ENCODE results near the gene DENND2D. TPM values are rescaled to one million over a fixed set of nuclear protein-coding genes. Genes with fewer than 3 reads are reported as not detected.

Gene DENND2D
- total and polyA plus RNA-seq, 2 donors (not counting 1 experiment from before 2014, with no cell fraction given): 48.0 to 111 TPM

- H3K4me3 Mint-ChIP-seq: peak overlapping the region; percentile 48
- no peaks in the 10 kb centered on the region for H3K9me3 Mint-ChIP-seq (ENCODE audit: insufficient read depth)
- H3K4me1 Mint-ChIP-seq: peaks cover 75% of the 10 kb centered on the region
- Histone ChIP-seq H3K9ac (ENCODE audit: low read length) (no peak overlapping the region), H3K36me3 (replicated peaks in 1 of 2; ENCODE audit: control extremely low read depth in 1 of 2, control insufficient read depth in 1 of 2, extremely low read depth in 1 of 2, insufficient read depth in 2 of 2, low read length in 1 of 2) (no peaks in the 10 kb centered on the region), H3K79me2 (ENCODE audit: control insufficient read depth, insufficient read depth, low read length) (peaks cover 19% of the 10 kb centered on the region), H4K20me1 (ENCODE audit: control insufficient read depth, insufficient read depth, low read length, poor library complexity, severe bottlenecking) (no peaks in the 10 kb centered on the region), H3K27me3 (replicated peaks in 1 of 4; ENCODE audit: control extremely low read depth in 1 of 4, control insufficient read depth in 3 of 4, insufficient read depth in 4 of 4, low read length in 3 of 4) (no peaks in the 10 kb centered on the region), H3K4me1 (ENCODE audit: control insufficient read depth in 2 of 2, insufficient read depth in 2 of 2, low read length in 2 of 2) (peaks cover 76 to 79% of the 10 kb centered on the region in 2 donors), H3K27ac (ENCODE audit: low read length in 2 of 2) (peak overlapping the region; percentile 15 to 71), H3K4me3 (ENCODE audit: control extremely low read depth in 1 of 5, extremely low read depth in 1 of 5, insufficient read depth in 1 of 5, low read depth in 2 of 5, low read length in 4 of 5) (no peak overlapping the region), H3K9me3 (ENCODE audit: control extremely low read depth in 1 of 3, control insufficient read depth in 2 of 3, insufficient read depth in 1 of 3, low read length in 2 of 3) (peaks cover 0 to 5% (median 4%) of the 10 kb centered on the region in 3 donors), H2AFZ (ENCODE audit: insufficient read depth, low read depth, low read length, poor library complexity, severe bottlenecking) (peak overlapping the region; percentile 49), H3K4me2 (replicated peaks; ENCODE audit: low read depth, low read length, poor library complexity, severe bottlenecking) (peak overlapping the region; percentile 28)
- CTCF ChIA-PET: interaction anchor here (0.9 to 3.0 kb wide), 9 partner anchors 11 to 543 kb away, joined by 3 to 17 read pairs (median 3); no protein-coding TSS in a partner anchor
- peak overlapping the region; percentile 89 for H3K27ac Mint-ChIP-seq
- 97% methylated on average over 3 of the region's 6 CpGs for WGBS (ENCODE audit: insufficient coverage)
- H3K27me3 Mint-ChIP-seq: no peaks in the 10 kb centered on the region
- intact Hi-C loops (cut with micrococcal nuclease): loop anchor here (10.0 kb wide), 1 partner anchor 539 kb away; no protein-coding TSS in a partner anchor
- TF ChIP-seq EZH2 (IDR thresholded peaks at IDR 0.05; ENCODE audit: borderline replicate concordance, insufficient read depth, low read depth, low read length, poor library complexity, severe bottlenecking) (no peak), CTCF (IDR thresholded peaks at IDR 0.05) (no peak)
- no peak for DNase-seq
- ATAC-seq (ENCODE audit: low read depth): no peak
- POLR2A ChIA-PET: no interaction called here
These were observed 25.4 kb upstream of the DENND2D start for GRCh38 chr1:111225717-111226400.

GRCh38 chr1:111225091-111225490 lies 24.6 kb upstream of the DENND2D start:
- H3K4me2 ChIP-seq (replicated peaks; ENCODE audit: low read depth, low read length, poor library complexity, severe bottlenecking): peak overlapping the region; percentile 28
- H3K4me3 Mint-ChIP-seq: peak overlapping the region; percentile 32
- intact Hi-C loops (cut with micrococcal nuclease): loop anchor here (10.0 kb wide), 1 partner anchor 540 kb away; no protein-coding TSS in a partner anchor
- H3K4me3 ChIP-seq (ENCODE audit: control extremely low read depth in 1 of 5, extremely low read depth in 1 of 5, insufficient read depth in 1 of 5, low read depth in 2 of 5, low read length in 4 of 5): no peak overlapping the region
- H2AFZ ChIP-seq (ENCODE audit: insufficient read depth, low read depth, low read length, poor library complexity, severe bottlenecking): peak overlapping the region; percentile 49
- H3K27me3 ChIP-seq (replicated peaks in 1 of 4; ENCODE audit: control extremely low read depth in 1 of 4, control insufficient read depth in 3 of 4, insufficient read depth in 4 of 4, low read length in 3 of 4): no peaks in the 10 kb centered on the region
- peaks cover 12% of the 10 kb centered on the region for H3K79me2 ChIP-seq (ENCODE audit: control insufficient read depth, insufficient read depth, low read length)
- H3K27ac Mint-ChIP-seq: peak overlapping the region; percentile 89
- no peak overlapping the region for H3K9ac ChIP-seq (ENCODE audit: low read length)
- peaks cover 77 to 79% of the 10 kb centered on the region in 2 donors for H3K4me1 ChIP-seq (ENCODE audit: control insufficient read depth in 2 of 2, insufficient read depth in 2 of 2, low read length in 2 of 2)
- peaks cover 0 to 5% (median 4%) of the 10 kb centered on the region in 3 donors for H3K9me3 ChIP-seq (ENCODE audit: control extremely low read depth in 1 of 3, control insufficient read depth in 2 of 3, insufficient read depth in 1 of 3, low read length in 2 of 3)
- POLR2A ChIA-PET: no interaction called here
- H3K36me3 ChIP-seq (replicated peaks in 1 of 2; ENCODE audit: control extremely low read depth in 1 of 2, control insufficient read depth in 1 of 2, extremely low read depth in 1 of 2, insufficient read depth in 2 of 2, low read length in 1 of 2): no peaks in the 10 kb centered on the region
- no peaks in the 10 kb centered on the region for H3K9me3 Mint-ChIP-seq (ENCODE audit: insufficient read depth)
- no peaks in the 10 kb centered on the region for H4K20me1 ChIP-seq (ENCODE audit: control insufficient read depth, insufficient read depth, low read length, poor library complexity, severe bottlenecking)
- no peaks in the 10 kb centered on the region for H3K27me3 Mint-ChIP-seq
- ATAC-seq (ENCODE audit: low read depth): no peak
- no peak for DNase-seq
- TF ChIP-seq CTCF (IDR thresholded peaks at IDR 0.05): no peak
- TF ChIP-seq EZH2 (IDR thresholded peaks at IDR 0.05; ENCODE audit: borderline replicate concordance, insufficient read depth, low read depth, low read length, poor library complexity, severe bottlenecking): no peak
- H3K27ac ChIP-seq (ENCODE audit: low read length in 2 of 2): peak overlapping the region; percentile 15 to 71
- CTCF ChIA-PET: interaction anchor here (0.8 to 3.0 kb wide), 6 partner anchors 21 to 216 kb away, joined by 3 to 17 read pairs (median 6); no protein-coding TSS in a partner anchor
- peaks cover 77% of the 10 kb centered on the region for H3K4me1 Mint-ChIP-seq

Measured in B cell (primary cell).